HG02642 (cell line): ENCODE data around the gene OR1J1.

Experiments
- ATAC-seq: cut with Tn5 transposase; IDR thresholded peaks from one replicate; pipeline ENCODE4 v1.9.1; 2021; ENCODE audit warnings: mild to moderate bottlenecking; ENCODE audit not compliant: unreplicated experiment, poor library complexity

Gene OR1J1

DNA sequence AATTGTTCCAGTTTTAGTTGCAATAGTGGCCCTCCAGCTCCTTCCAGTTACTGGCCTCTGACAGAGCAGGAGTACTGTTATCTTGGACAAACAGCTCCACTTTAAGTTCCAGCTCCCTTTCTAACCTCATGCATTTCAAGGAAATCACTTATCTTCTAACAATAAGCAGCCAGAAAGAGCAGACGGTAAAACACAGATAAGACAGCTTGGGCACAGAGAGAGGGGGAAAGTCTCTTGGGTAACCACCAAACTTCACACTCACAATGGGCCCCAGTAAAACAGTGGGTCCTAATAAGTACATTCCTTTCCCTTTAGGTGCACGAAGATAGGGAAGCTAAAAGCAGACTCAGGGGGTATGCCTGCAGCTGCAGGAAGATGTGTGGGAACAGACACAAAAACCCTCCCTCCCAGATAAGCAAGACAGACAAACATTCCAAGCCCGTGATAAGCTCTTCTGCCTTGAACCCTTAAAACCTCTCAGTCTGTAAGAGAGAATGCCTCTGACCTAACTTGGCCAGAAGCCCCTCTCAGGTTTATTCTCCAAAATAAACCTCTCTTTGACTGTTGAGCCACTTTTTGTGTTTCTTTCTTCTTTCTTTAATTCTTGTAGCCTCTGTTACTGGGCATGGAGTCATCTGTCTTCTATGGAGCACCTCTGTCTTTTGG is 30.8 kb downstream of the OR1J1 start:
- no peak for ATAC-seq

DNA sequence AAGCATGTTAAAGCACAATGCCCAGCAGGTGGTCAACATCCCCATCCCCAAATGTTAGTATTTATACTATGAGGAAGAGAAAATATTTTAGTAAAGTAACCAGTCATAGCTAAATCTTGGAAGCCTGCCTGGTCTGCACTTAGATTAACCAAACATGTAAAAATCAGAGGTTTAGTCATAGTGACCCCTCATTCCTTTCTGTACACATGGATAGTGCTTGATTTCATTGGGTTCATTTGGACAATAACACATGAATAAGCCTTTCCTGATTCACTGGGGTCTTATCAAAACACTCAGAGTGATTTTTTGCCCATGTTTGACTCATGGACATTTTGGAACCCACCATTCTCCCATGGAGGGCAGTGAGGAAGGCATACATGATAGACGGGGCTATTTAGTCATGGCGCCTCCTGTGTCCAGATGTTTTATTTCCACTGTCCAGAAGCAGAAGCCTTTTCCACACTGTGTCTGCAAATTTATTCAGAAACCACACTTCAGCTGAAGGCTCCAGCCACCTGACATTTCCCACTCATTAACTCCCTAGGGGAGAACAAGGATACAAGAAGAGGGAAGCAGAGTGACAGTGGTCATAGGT is 32.5 kb downstream of the OR1J1 start:
- no peak for ATAC-seq

DNA sequence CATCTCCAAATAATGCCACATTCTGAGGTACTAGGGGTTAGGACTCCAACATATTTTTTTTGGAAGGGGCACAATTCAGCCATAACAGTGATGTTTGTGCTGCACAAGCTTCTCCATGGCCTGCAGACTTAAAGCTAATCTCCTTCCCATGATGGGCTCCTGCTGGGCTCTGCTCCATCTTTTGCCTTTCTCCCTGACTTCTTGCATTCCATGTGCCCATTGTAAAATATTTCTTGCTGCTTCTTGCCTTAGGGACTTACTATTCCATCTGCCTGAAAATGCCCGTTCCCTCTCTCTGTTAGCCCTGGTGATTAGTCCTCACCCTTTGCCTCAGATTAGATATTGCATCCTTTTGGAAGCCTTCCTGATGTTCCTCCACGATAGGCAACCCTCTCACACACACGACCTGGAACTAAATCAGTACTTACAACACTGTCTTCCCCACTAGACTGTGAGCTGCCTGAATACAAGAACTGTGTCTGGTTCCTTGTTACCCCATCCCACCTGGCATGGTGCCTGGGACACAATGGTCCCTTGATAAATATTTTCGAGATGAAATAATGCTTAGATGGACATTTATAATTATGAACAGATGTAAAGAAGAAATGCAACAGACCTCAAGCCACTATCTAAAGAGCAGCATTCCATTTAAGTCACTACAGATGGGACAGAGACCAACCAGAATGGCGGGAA is 33.5 kb downstream of the OR1J1 start:
- ATAC-seq = no peak

DNA sequence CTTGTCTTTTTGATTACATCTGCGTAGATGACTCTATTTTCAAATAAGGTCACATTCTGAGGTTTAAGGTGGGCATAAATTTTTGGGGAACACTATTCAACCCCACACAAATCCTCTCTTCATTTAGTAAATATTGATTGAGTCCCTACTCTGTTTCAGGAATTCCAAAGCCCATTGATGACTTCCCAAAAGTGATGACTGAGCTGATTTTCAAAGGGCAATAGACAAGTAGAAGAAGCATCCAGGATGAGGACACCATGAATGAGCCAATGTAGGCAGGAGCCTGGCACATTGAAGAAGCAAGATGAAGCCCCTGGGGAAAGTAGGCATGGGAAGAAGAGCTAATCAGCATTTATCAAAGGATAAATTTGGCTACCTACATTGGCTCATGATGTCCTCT is 35.2 kb downstream of the OR1J1 start:
- ATAC-seq = no peak
